GM21390 (cell line): ENCODE results near the gene EVL.

Experiments
- ATAC-seq: cut with Tn5 transposase; IDR thresholded peaks from one replicate; pipeline ENCODE4 v1.9.1; 2021; ENCODE audit not compliant: unreplicated experiment

EVL gene

GRCh38 chr14:100106250-100107112 is 41.3 kb downstream of the EVL start:
- no peak for ATAC-seq

GRCh38 chr14:100107236-100107635 is 42.0 kb downstream of the EVL start:
- no peak for ATAC-seq

GRCh38 chr14:100108042-100108825 is 43.0 kb downstream of the EVL start:
- peak; percentile 70 for ATAC-seq

GRCh38 chr14:100108840-100109593 is 43.8 kb downstream of the EVL start:
- ATAC-seq: no peak

GRCh38 chr14:100109594-100109955 is 44.4 kb downstream of the EVL start:
- ATAC-seq: no peak

GRCh38 chr14:100110816-100111215 is 45.6 kb downstream of the EVL start:
- ATAC-seq: no peak

GRCh38 chr14:100111931-100112704 is 46.9 kb downstream of the EVL start:
- ATAC-seq: no peak

- ATAC-seq: no peak
Observed at GRCh38 chr14:100114109-100114765, 49.0 kb downstream of the EVL start.

GRCh38 chr14:100115236-100115635 is 50.0 kb downstream of the EVL start:
- ATAC-seq: no peak

GRCh38 chr14:100115726-100116125 is 50.5 kb downstream of the EVL start:
- no peak for ATAC-seq

GRCh38 chr14:100116134-100116533 is 50.9 kb downstream of the EVL start:
- no peak for ATAC-seq

- no peak for ATAC-seq
Observed at GRCh38 chr14:100117026-100117425, 51.8 kb downstream of the EVL start.

- no peak for ATAC-seq
Observed at GRCh38 chr14:100117633-100118395, 52.6 kb downstream of the EVL start.

- no peak for ATAC-seq
Observed at GRCh38 chr14:100118396-100119011, 53.3 kb downstream of the EVL start.

GRCh38 chr14:100119251-100119650 is 54.0 kb downstream of the EVL start:
- ATAC-seq: no peak

GRCh38 chr14:100120522-100121269 is 55.5 kb downstream of the EVL start:
- ATAC-seq: no peak

GRCh38 chr14:100121643-100122480 is 56.6 kb downstream of the EVL start:
- ATAC-seq: no peak
